Right atrium auricular region (tissue), 2 donors: ENCODE measurements around the gene HNRNPA2B1. TPM values are rescaled to one million over a fixed set of nuclear protein-coding genes. Genes with fewer than 3 reads are reported as not detected.

Source experiments
- DNase-seq: peaks from one replicate; pipeline ENCODE4 v3.0.0-alpha.2; 2019; ENCODE audit warnings: low spot score
- H3K27ac ChIP-seq, 2 donors: fragments of 200-600 bp; sonication (generic); 1 replicate in 1 of 2; 2 replicates in 1 of 2; pipeline ENCODE4 v1.5.1; 2016 to 2019
- H3K27me3 ChIP-seq, 2 donors: fragments of 200-600 bp; sonication (generic); one replicate each; pipeline versions ENCODE4 v1.5.1 to v1.6.0; 2017 to 2019
- H3K36me3 ChIP-seq: fragments of 200-600 bp; sonication (generic); one replicate; pipeline ENCODE4 v1.5.1; 2016
- H3K4me1 ChIP-seq, 2 donors: fragments of 200-600 bp; sonication (generic); one replicate each; pipeline versions ENCODE4 v1.5.1 to v1.6.0; 2017 to 2019
- H3K4me3 ChIP-seq, 2 donors: fragments of 200-600 bp; sonication (generic); 1 replicate in 1 of 2; 2 replicates in 1 of 2; pipeline ENCODE4 v1.5.1; 2017 to 2019; ENCODE audit warnings: mild to moderate bottlenecking in 1 of 2, moderate library complexity in 1 of 2
- H3K9me3 ChIP-seq, 2 donors: fragments of 200-600 bp; sonication (generic); one replicate each; pipeline ENCODE4 v1.5.1; 2019
- CTCF ChIP-seq, 2 donors: fragments of 200-600 bp; sonication (generic); IDR thresholded peaks; one replicate each; pipeline ENCODE4 v1.5.1; 2019; ENCODE audit warnings: antibody characterized with exemption in 2 of 2
- total RNA-seq, 2 donors: library from RNA; depleted of rRNA; stranded (reverse); fragments of >200 nt; gene quantifications; one replicate each; pipeline ENCODE4 v1.1.0, GENCODE V29; 2016

HNRNPA2B1 gene
- total RNA-seq, 2 donors from 2014 or later = 124 to 160 TPM

- H3K27ac ChIP-seq = no peak overlapping the region
- peaks cover 0 to 9% of the 10 kb centered on the region in 2 donors for H3K27me3 ChIP-seq
- no peak for TF ChIP-seq CTCF (IDR thresholded peaks at IDR 0.05)
- no peaks in the 10 kb centered on the region for H3K36me3 ChIP-seq
- no peak overlapping the region for H3K4me3 ChIP-seq
- H3K4me1 ChIP-seq = peaks cover 0 to 12% of the 10 kb centered on the region in 2 donors
- H3K9me3 ChIP-seq = no peaks in the 10 kb centered on the region
- no peak for DNase-seq
Measured at GRCh38 chr7:26157520-26158105, 42.9 kb downstream of the HNRNPA2B1 start.

- Histone ChIP-seq H3K27ac (no peak overlapping the region), H3K4me1 (peaks cover 0 to 18% of the 10 kb centered on the region in 2 donors)
Measured at GRCh38 chr7:26156451-26157420, 43.8 kb downstream of the HNRNPA2B1 start.

GRCh38 chr7:26155531-26156375 is 44.8 kb downstream of the HNRNPA2B1 start:
- no peaks in the 10 kb centered on the region for H3K36me3 ChIP-seq
- no peak overlapping the region for H3K27ac ChIP-seq
- peaks cover 0 to 18% of the 10 kb centered on the region in 2 donors for H3K4me1 ChIP-seq
- H3K9me3 ChIP-seq = no peaks in the 10 kb centered on the region
- TF ChIP-seq CTCF (IDR thresholded peaks at IDR 0.05) = no peak
- no peak for DNase-seq
- H3K4me3 ChIP-seq = no peak overlapping the region
- peaks cover 10 to 18% of the 10 kb centered on the region in 2 donors for H3K27me3 ChIP-seq

More at GRCh38 chr7:26156451-26157420, 43.8 kb downstream of the HNRNPA2B1 start:
- DNase-seq = no peak
- no peaks in the 10 kb centered on the region for H3K9me3 ChIP-seq
- no peaks in the 10 kb centered on the region for H3K36me3 ChIP-seq
- TF ChIP-seq CTCF (IDR thresholded peaks at IDR 0.05) = no peak
- no peak overlapping the region for H3K4me3 ChIP-seq
- peaks cover 2 to 14% of the 10 kb centered on the region in 2 donors for H3K27me3 ChIP-seq

- no peak for TF ChIP-seq CTCF (IDR thresholded peaks at IDR 0.05)
- H3K36me3 ChIP-seq = no peaks in the 10 kb centered on the region
- DNase-seq = no peak
- H3K27ac ChIP-seq = no peak overlapping the region
- no peaks in the 10 kb centered on the region for H3K9me3 ChIP-seq
- H3K4me1 ChIP-seq = peaks cover 0 to 18% of the 10 kb centered on the region in 2 donors
- peaks cover 11 to 18% of the 10 kb centered on the region in 2 donors for H3K27me3 ChIP-seq
- H3K4me3 ChIP-seq = no peak overlapping the region
Measured at GRCh38 chr7:26153823-26154783, 46.4 kb downstream of the HNRNPA2B1 start.
